ENCODE measurements around the gene PRKAB2. TPM values are rescaled to one million over a fixed set of nuclear protein-coding genes. Genes with fewer than 3 reads are reported as not detected.
A peak's percentile ranks its signal among the peaks of the same experiment; 100 is the strongest.

The PRKAB2 gene
- 10 to 100 TPM; 20.9 to 45.6 (median 27.3) TPM for total RNA-seq

- no peaks in the 10 kb centered on the region for H3K9me3 ChIP-seq
- peaks cover 0 to 51% (median 38%) of the 10 kb centered on the region in 4 donors for H3K4me1 ChIP-seq
- 0% methylated on average over 2 to 62 of the region's 72 CpGs for WGBS, 2 donors (ENCODE audit: low coverage in 1 of 2)
- intact Hi-C loops (cut with DNase I; ENCODE audit: low total_unique reads), result loop anchor here (2.0 kb wide), 1 partner anchor 70 kb away; the partner anchor contains the start of gene CHD1L
- DNase-seq, result peak; percentile 97
- H3K27ac ChIP-seq, result peak within 1 kb of the TSS; percentile 93 to 98 (median 96)
- H3K36me3 ChIP-seq, result no peaks in the 10 kb centered on the region
- no peaks in the 10 kb centered on the region for H3K27me3 ChIP-seq
- in situ Hi-C loops (cut with MboI; ENCODE audit: low pct_ligation_motif_present in 1 of 4, low pct_unique_long_range_greater_than_20kb in 1 of 4, low sequenced_read_pairs in 3 of 4), result loop anchor here (5.0 to 10.0 kb wide), 3 partner anchors 52 to 75 kb away; partner anchors contain the start of genes CHD1L (in 2 of the 4) and FMO5 (in 1 of the 4)
- H3K4me3 ChIP-seq, result peak within 1 kb of the TSS; percentile 69 to 91 (median 84)
- TF ChIP-seq POLR2A (IDR thresholded peaks at IDR 0.05), result peak; percentile 77
- TF ChIP-seq CTCF (IDR thresholded peaks at IDR 0.05), result peak; percentile 77 to 98 (median 86)
- TF ChIP-seq EP300 (IDR thresholded peaks at IDR 0.05; ENCODE audit: low read depth), result no peak
- TF ChIP-seq POLR2AphosphoS5 (IDR thresholded peaks at IDR 0.05), result peak; percentile 74 to 85 (median 81)
Observed at GRCh38 chr1:147172168-147173016, at the start of gene PRKAB2. TSS of gene PRKAB2 (minus strand) at chr1:147172470. CDS start at chr1:147172144, 326 bp downstream.

GRCh38 chr1:147218606-147219005 lies 46.3 kb upstream of the PRKAB2 start:
- Histone ChIP-seq H3K36me3 (peaks cover 0 to 5% (median 0%) of the 10 kb centered on the region in 4 donors), H3K27me3 (no peaks in the 10 kb centered on the region), H3K27ac (no peak overlapping the region), H3K9me3 (no peaks in the 10 kb centered on the region), H3K4me3 (no peak overlapping the region), H3K4me1 (peaks cover 0 to 35% (median 12%) of the 10 kb centered on the region in 4 donors)
- WGBS, 2 donors (ENCODE audit: low coverage in 1 of 2), result 51 to 87% methylated on average over 2 to 3 of the region's 3 CpGs
- no peak for DNase-seq
- no peak for TF ChIP-seq POLR2AphosphoS5 (IDR thresholded peaks at IDR 0.05)
- no peak for TF ChIP-seq EP300 (IDR thresholded peaks at IDR 0.05; ENCODE audit: low read depth)
- TF ChIP-seq POLR2A (IDR thresholded peaks at IDR 0.05), result no peak
- intact Hi-C loops (cut with DNase I; ENCODE audit: low total_unique reads), result no loop called here
- in situ Hi-C loops (cut with MboI; ENCODE audit: low pct_ligation_motif_present in 1 of 4, low pct_unique_long_range_greater_than_20kb in 1 of 4, low sequenced_read_pairs in 3 of 4), result no loop called here

- Histone ChIP-seq H3K9me3 (no peaks in the 10 kb centered on the region), H3K4me3 (no peak overlapping the region), H3K27me3 (no peaks in the 10 kb centered on the region), H3K36me3 (peaks cover 0 to 10% (median 0%) of the 10 kb centered on the region in 4 donors), H3K27ac (no peak overlapping the region), H3K4me1 (peaks cover 0 to 33% (median 12%) of the 10 kb centered on the region in 4 donors)
- in situ Hi-C loops (cut with MboI; ENCODE audit: low pct_ligation_motif_present in 1 of 4, low pct_unique_long_range_greater_than_20kb in 1 of 4, low sequenced_read_pairs in 3 of 4) (no loop called here), intact Hi-C loops (cut with DNase I; ENCODE audit: low total_unique reads) (no loop called here)
- DNase-seq, result no peak
- WGBS, 2 donors (ENCODE audit: low coverage in 1 of 2), result 94% methylated on average over 1 to 7 of the region's 7 CpGs
- TF ChIP-seq POLR2AphosphoS5 (IDR thresholded peaks at IDR 0.05), result no peak
- TF ChIP-seq EP300 (IDR thresholded peaks at IDR 0.05; ENCODE audit: low read depth), result no peak
- no peak for TF ChIP-seq CTCF (IDR thresholded peaks at IDR 0.05)
Observed at GRCh38 chr1:147217141-147217540, 44.9 kb upstream of the PRKAB2 start.

GRCh38 chr1:147216124-147216523 lies 43.9 kb upstream of the PRKAB2 start:
- DNase-seq, result no peak
- Histone ChIP-seq H3K4me3 (no peak overlapping the region), H3K27me3 (no peaks in the 10 kb centered on the region), H3K4me1 (peaks cover 0 to 40% (median 17%) of the 10 kb centered on the region in 4 donors), H3K9me3 (no peaks in the 10 kb centered on the region), H3K36me3 (peaks cover 0 to 14% (median 0%) of the 10 kb centered on the region in 4 donors), H3K27ac (peak overlapping the region; percentile 21 to 62 (median 52))
- intact Hi-C loops (cut with DNase I; ENCODE audit: low total_unique reads) (no loop called here), in situ Hi-C loops (cut with MboI; ENCODE audit: low pct_ligation_motif_present in 1 of 4, low pct_unique_long_range_greater_than_20kb in 1 of 4, low sequenced_read_pairs in 3 of 4) (no loop called here)
- 71 to 87% methylated on average over 1 to 3 of the region's 3 CpGs for WGBS, 2 donors (ENCODE audit: low coverage in 1 of 2)
- no peak for TF ChIP-seq CTCF (IDR thresholded peaks at IDR 0.05)
- TF ChIP-seq EP300 (IDR thresholded peaks at IDR 0.05; ENCODE audit: low read depth), result no peak
- TF ChIP-seq POLR2AphosphoS5 (IDR thresholded peaks at IDR 0.05), result no peak
- no peak for TF ChIP-seq POLR2A (IDR thresholded peaks at IDR 0.05)
